Retinal pigment epithelial cell (primary cell): ENCODE results near the gene TWIST2.

Experiments used
- DNase-seq: peaks from one replicate; pipeline ENCODE4 v3.0.0-alpha.2; 2010; ENCODE audit warnings: low read depth
- H3K4me3 ChIP-seq: 2 replicates; pipeline ENCODE4 v1.5.1; 2011; ENCODE audit warnings: mild to moderate bottlenecking, low read length, control low read depth, moderate library complexity
- CTCF ChIP-seq: conservative IDR thresholded peaks from 2 replicates; pipeline ENCODE4 v1.5.1; 2011; ENCODE audit warnings: low read depth, low read length, control low read depth, inconsistent platforms

TWIST2 gene

GRCh38 chr2:238912916-238913875 lies 65.3 kb downstream of the TWIST2 start:
- TF ChIP-seq CTCF: no peak
- DNase-seq: no peak
- no peak overlapping the region for H3K4me3 ChIP-seq

- DNase-seq: no peak
- no peak overlapping the region for H3K4me3 ChIP-seq
- TF ChIP-seq CTCF: no peak
Measured at GRCh38 chr2:238913931-238914647, 66.2 kb downstream of the TWIST2 start.

GRCh38 chr2:238914648-238915015 lies 66.7 kb downstream of the TWIST2 start:
- no peak overlapping the region for H3K4me3 ChIP-seq
- DNase-seq: no peak
- TF ChIP-seq CTCF: no peak

GRCh38 chr2:238915196-238915595 lies 67.3 kb downstream of the TWIST2 start:
- no peak overlapping the region for H3K4me3 ChIP-seq
- no peak for DNase-seq
- TF ChIP-seq CTCF: no peak

GRCh38 chr2:238915596-238915995 lies 67.7 kb downstream of the TWIST2 start:
- DNase-seq: no peak
- TF ChIP-seq CTCF: no peak

GRCh38 chr2:238916176-238916874 lies 68.4 kb downstream of the TWIST2 start:
- no peak for DNase-seq
- no peak overlapping the region for H3K4me3 ChIP-seq
- no peak for TF ChIP-seq CTCF

More at GRCh38 chr2:238915596-238915995, 67.7 kb downstream of the TWIST2 start:
- no peak overlapping the region for H3K4me3 ChIP-seq
